ENCODE measurements around the gene HEPACAM. TPM values are rescaled to one million over a fixed set of nuclear protein-coding genes. Genes with fewer than 3 reads are reported as not detected.

The HEPACAM gene
- total RNA-seq, 1 donor from 2014 or later: not detected

GRCh38 chr11:124934862-124935547, 842 bp downstream of the HEPACAM start:
- Mint-ChIP-seq H3K9me3 (no peaks in the 10 kb centered on the region), H3K27me3 (ENCODE audit: low read depth) (peaks cover 15% of the 10 kb centered on the region), H3K36me3 (ENCODE audit: low read depth) (no peaks in the 10 kb centered on the region), H3K4me3 (no peak overlapping the region), H3K4me1 (peaks cover 8% of the 10 kb centered on the region), H3K27ac (ENCODE audit: unreplicated experiment) (no peak overlapping the region)
- no peak for TF ChIP-seq CTCF (conservative IDR thresholded peaks at IDR 0.05)
- DNase-seq (ENCODE audit: low read depth, low spot score): no peak

- DNase-seq (ENCODE audit: low read depth, low spot score): no peak
- no peak overlapping the region for H3K4me3 Mint-ChIP-seq
- H3K9me3 Mint-ChIP-seq: no peaks in the 10 kb centered on the region
- no peaks in the 10 kb centered on the region for H3K4me1 Mint-ChIP-seq
- no peak for TF ChIP-seq CTCF (conservative IDR thresholded peaks at IDR 0.05)
- no peaks in the 10 kb centered on the region for H3K36me3 Mint-ChIP-seq (ENCODE audit: low read depth)
- H3K27me3 Mint-ChIP-seq (ENCODE audit: low read depth): peaks cover 1% of the 10 kb centered on the region
- no peak overlapping the region for H3K27ac Mint-ChIP-seq (ENCODE audit: unreplicated experiment)
These were observed 5.0 kb downstream of the HEPACAM start for GRCh38 chr11:124930799-124931198.

- Mint-ChIP-seq H3K36me3 (ENCODE audit: low read depth) (no peaks in the 10 kb centered on the region), H3K27me3 (ENCODE audit: low read depth) (no peaks in the 10 kb centered on the region), H3K4me1 (no peaks in the 10 kb centered on the region), H3K4me3 (no peak overlapping the region), H3K9me3 (no peaks in the 10 kb centered on the region), H3K27ac (ENCODE audit: unreplicated experiment) (no peak overlapping the region)
- TF ChIP-seq CTCF (conservative IDR thresholded peaks at IDR 0.05): no peak
- DNase-seq (ENCODE audit: low read depth, low spot score): no peak
These were observed 6.7 kb downstream of the HEPACAM start for GRCh38 chr11:124928942-124929665.

- no peak for TF ChIP-seq CTCF (conservative IDR thresholded peaks at IDR 0.05)
- peaks cover 18% of the 10 kb centered on the region for H3K27me3 Mint-ChIP-seq (ENCODE audit: low read depth)
- no peak for DNase-seq (ENCODE audit: low read depth, low spot score)
- no peaks in the 10 kb centered on the region for H3K36me3 Mint-ChIP-seq (ENCODE audit: low read depth)
- no peaks in the 10 kb centered on the region for H3K9me3 Mint-ChIP-seq
- no peak overlapping the region for H3K27ac Mint-ChIP-seq (ENCODE audit: unreplicated experiment)
- no peak overlapping the region for H3K4me3 Mint-ChIP-seq
- peaks cover 4% of the 10 kb centered on the region for H3K4me1 Mint-ChIP-seq
These were observed 12.6 kb downstream of the HEPACAM start for GRCh38 chr11:124923296-124923695.

GRCh38 chr11:124922831-124923230, 13.0 kb downstream of the HEPACAM start:
- peaks cover 4% of the 10 kb centered on the region for H3K4me1 Mint-ChIP-seq

More at GRCh38 chr11:124922831-124923230, 13.0 kb downstream of the HEPACAM start:
- peaks cover 21% of the 10 kb centered on the region for H3K27me3 Mint-ChIP-seq (ENCODE audit: low read depth)
- H3K9me3 Mint-ChIP-seq: no peaks in the 10 kb centered on the region
- H3K27ac Mint-ChIP-seq (ENCODE audit: unreplicated experiment): no peak overlapping the region
- no peaks in the 10 kb centered on the region for H3K36me3 Mint-ChIP-seq (ENCODE audit: low read depth)
- TF ChIP-seq CTCF (conservative IDR thresholded peaks at IDR 0.05): no peak
- peak overlapping the region; percentile 18 for H3K4me3 Mint-ChIP-seq
- DNase-seq (ENCODE audit: low read depth, low spot score): no peak
